Upper lobe of left lung (tissue), 6 donors: ENCODE data around the gene THBS3. TPM values are rescaled to one million over a fixed set of nuclear protein-coding genes. Genes with fewer than 3 reads are reported as not detected.
A peak's percentile ranks its signal among the peaks of the same experiment; 100 is the strongest.
"Not testable (repeated sequence)": the region's sequence is repeated elsewhere in the genome, so short reads cannot be mapped to it uniquely, and the experiment has no call there.

ENCODE experiments used
- ATAC-seq, 2 donors: fragments of 200-7000 bp; cut with Tn5 transposase; one replicate each; pipeline ENCODE4 v1.9.1; 2022; ENCODE audit warnings: mild to moderate bottlenecking in 2 of 2, moderate library complexity in 2 of 2; ENCODE audit not compliant: low FRiP score in 2 of 2
- DNase-seq, 2 donors: peaks; one replicate each; pipeline ENCODE4 v3.0.0-alpha.2; 2019 to 2020
- H3K27ac ChIP-seq, 4 donors: fragments of 200-600 bp; sonication (generic); one replicate each; pipeline ENCODE4 v1.5.1; 2016 to 2019
- H3K27me3 ChIP-seq, 4 donors: fragments of 200-600 bp; sonication (generic); one replicate each; pipeline ENCODE4 v1.5.1; 2017 to 2019
- H3K36me3 ChIP-seq, 4 donors: fragments of 200-600 bp; sonication (generic); one replicate each; pipeline ENCODE4 v1.5.1; 2016 to 2019
- H3K4me1 ChIP-seq, 4 donors: fragments of 200-600 bp; sonication (generic); one replicate each; pipeline ENCODE4 v1.5.1; 2018 to 2019
- H3K4me3 ChIP-seq, 4 donors: fragments of 200-600 bp; sonication (generic); one replicate each; pipeline ENCODE4 v1.5.1; 2017 to 2019; ENCODE audit warnings: mild to moderate bottlenecking in 2 of 4, moderate library complexity in 1 of 4
- H3K9me3 ChIP-seq, 4 donors: fragments of 200-600 bp; sonication (generic); one replicate each; pipeline ENCODE4 v1.5.1; 2018 to 2019
- CTCF ChIP-seq, 6 experiments: fragments of 450-650 bp in 4 of 6; fragments of 200-600 bp in 2 of 6; sonication (generic) in 2 of 6; IDR thresholded peaks; one replicate each; pipeline ENCODE4 v1.5.1; 2016 to 2019; ENCODE audit warnings: antibody characterized with exemption in 6 of 6
- EP300 ChIP-seq, 4 donors: sonication (generic); formaldehyde crosslinking; IDR thresholded peaks; one replicate each; pipeline ENCODE4 v1.5.1; 2017; ENCODE audit warnings: antibody characterized with exemption in 4 of 4, control low read depth in 2 of 4
- POLR2A ChIP-seq, 4 donors: fragments of 450-650 bp; IDR thresholded peaks; one replicate each; pipeline ENCODE4 v1.5.1; 2016 to 2017; ENCODE audit warnings: antibody characterized with exemption in 4 of 4, mild to moderate bottlenecking in 2 of 4
- POLR2AphosphoS5 ChIP-seq, 2 donors: sonication (generic); formaldehyde crosslinking; IDR thresholded peaks; one replicate each; pipeline ENCODE4 v1.5.1; 2017; ENCODE audit warnings: antibody characterized with exemption in 2 of 2
- WGBS, 2 donors: methylation state at CpG; one replicate each; pipeline ENCODE4 v1.1.5; 2017 to 2018; 5-methylcytosine and 5-hydroxymethylcytosine counted together
- total RNA-seq, 6 donors: library from RNA; depleted of rRNA in 4 of 6; stranded (reverse); fragments of >200 nt in 4 of 6; gene quantifications; one replicate each; pipeline versions ENCODE4 v1.1.0 to v1.2.1, GENCODE V29; 2016 to 2021
- donor health status: DM: no; HTN: no; CAD: no; lungs with moderate emphysema.
- donor health status: DM: no; HTN: yes; CAD: no; lungs with severe emphysema.

Gene THBS3
- total RNA-seq, 6 donors from 2014 or later = 18.3 to 97.4 (median 27.6) TPM

- H3K4me3 ChIP-seq = peak overlapping the region; percentile 30 to 63 (median 56)
- peak; percentile 98 to 99 for ATAC-seq
- H3K9me3 ChIP-seq = no peaks in the 10 kb centered on the region
- WGBS, 2 donors = 1% methylated on average over 30 to 42 of the region's 42 CpGs
- TF ChIP-seq EP300 (IDR thresholded peaks at IDR 0.05) = no peak
- peak in 1 of 2 donors; percentile 78 for TF ChIP-seq POLR2AphosphoS5 (IDR thresholded peaks at IDR 0.05)
- peak in 1 of 6 experiments; percentile 14 for TF ChIP-seq CTCF (IDR thresholded peaks at IDR 0.05)
- peak in 3 of 4 donors; percentile 50 to 83 (median 60) for TF ChIP-seq POLR2A (IDR thresholded peaks at IDR 0.05)
- peak; percentile 95 to 99 for DNase-seq
- H3K4me1 ChIP-seq = peaks cover 20 to 31% (median 27%) of the 10 kb centered on the region in 4 donors
- H3K36me3 ChIP-seq = no peaks in the 10 kb centered on the region
- no peaks in the 10 kb centered on the region for H3K27me3 ChIP-seq
- H3K27ac ChIP-seq = peak overlapping the region; percentile 70 to 86 (median 82)
Observed at GRCh38 chr1:155227261-155228095, 19.8 kb upstream of the THBS3 start.

GRCh38 chr1:155226910-155227260, 19.2 kb upstream of the THBS3 start:
- TF ChIP-seq CTCF (IDR thresholded peaks at IDR 0.05) (no peak), POLR2AphosphoS5 (IDR thresholded peaks at IDR 0.05) (no peak), POLR2A (IDR thresholded peaks at IDR 0.05) (no peak)
- ATAC-seq = peak; percentile 53 to 69
- Histone ChIP-seq H3K27ac (peak overlapping the region; percentile 70 to 86 (median 82)), H3K9me3 (no peaks in the 10 kb centered on the region), H3K36me3 (no peaks in the 10 kb centered on the region), H3K4me1 (peaks cover 20 to 31% (median 27%) of the 10 kb centered on the region in 4 donors), H3K4me3 (peak overlapping the region; percentile 30 to 63 (median 56)), H3K27me3 (no peaks in the 10 kb centered on the region)
- WGBS, 2 donors = 0 to 1% methylated on average over 19 of the region's 19 CpGs
- peak; percentile 57 to 90 for DNase-seq

- DNase-seq (peak; percentile 86 to 87), ATAC-seq (peak; percentile 71 to 79)
- Histone ChIP-seq H3K27me3 (no peaks in the 10 kb centered on the region), H3K36me3 (no peaks in the 10 kb centered on the region), H3K9me3 (no peaks in the 10 kb centered on the region), H3K4me3 (peak overlapping the region; percentile 30 to 63 (median 56)), H3K27ac (peak overlapping the region; percentile 70 to 86 (median 82)), H3K4me1 (peaks cover 20 to 31% (median 27%) of the 10 kb centered on the region in 4 donors)
- TF ChIP-seq CTCF (IDR thresholded peaks at IDR 0.05) (peak; percentile 27 to 65 (median 52)), POLR2AphosphoS5 (IDR thresholded peaks at IDR 0.05) (no peak)
- WGBS, 2 donors = 0 to 2% methylated on average over 7 of the region's 7 CpGs
Observed at GRCh38 chr1:155226188-155226909, 18.7 kb upstream of the THBS3 start.

- not testable (repeated sequence) for DNase-seq, H3K9me3 ChIP-seq, ATAC-seq, H3K36me3 ChIP-seq, H3K27me3 ChIP-seq, H3K4me3 ChIP-seq
- Histone ChIP-seq H3K4me1 (peaks cover 20 to 31% (median 27%) of the 10 kb centered on the region in 4 donors), H3K27ac (peak overlapping the region; percentile 26 to 49 (median 40))
- WGBS, 2 donors = 99% methylated on average over 8 of the region's 8 CpGs
Observed at GRCh38 chr1:155225404-155225759, 17.7 kb upstream of the THBS3 start.

GRCh38 chr1:155223047-155223446, 15.3 kb upstream of the THBS3 start:
- H3K9me3 ChIP-seq = no peaks in the 10 kb centered on the region
- no peaks in the 10 kb centered on the region for H3K27me3 ChIP-seq
- 51 to 68% methylated on average over 7 of the region's 7 CpGs for WGBS, 2 donors
- H3K36me3 ChIP-seq = no peaks in the 10 kb centered on the region
- H3K4me1 ChIP-seq = peaks cover 18 to 36% (median 34%) of the 10 kb centered on the region in 4 donors
- no peak overlapping the region for H3K4me3 ChIP-seq
- ATAC-seq (no peak), DNase-seq (no peak)
- TF ChIP-seq CTCF (IDR thresholded peaks at IDR 0.05) (no peak), POLR2AphosphoS5 (IDR thresholded peaks at IDR 0.05) (no peak), POLR2A (IDR thresholded peaks at IDR 0.05) (no peak)
- H3K27ac ChIP-seq = no peak overlapping the region

GRCh38 chr1:155220211-155220965, 12.7 kb upstream of the THBS3 start:
- not testable (repeated sequence) for H3K9me3 ChIP-seq, DNase-seq, H3K36me3 ChIP-seq, H3K27me3 ChIP-seq, ATAC-seq, H3K4me3 ChIP-seq
- Histone ChIP-seq H3K27ac (peak overlapping the region in 3 of 4 donors; percentile 21 to 62 (median 53)), H3K4me1 (peaks cover 3 to 21% (median 17%) of the 10 kb centered on the region in 4 donors)
- 84% methylated on average over 10 of the region's 10 CpGs for WGBS, 2 donors
